Mesendoderm (in vitro differentiated cells): ENCODE measurements around the gene STARD5.

ENCODE experiments used
- DNase-seq: peaks from one replicate; pipeline ENCODE4 v3.0.0; 2013
- H2AK5ac ChIP-seq: 2 replicates; pipeline ENCODE4 v1.6.1; 2013; ENCODE audit warnings: low read length, inconsistent platforms
- H2BK120ac ChIP-seq: 2 replicates; pipeline ENCODE4 v1.6.1; 2013; ENCODE audit warnings: low read depth, mild to moderate bottlenecking, low read length, moderate library complexity, mixed read lengths
- H2BK15ac ChIP-seq: replicated peaks from 2 replicates; pipeline ENCODE4 v1.6.1; 2013; ENCODE audit warnings: low read depth, mild to moderate bottlenecking, moderate library complexity
- H2BK5ac ChIP-seq: 2 replicates; pipeline ENCODE4 v1.6.1; 2013; ENCODE audit warnings: low read length, inconsistent platforms
- H3K18ac ChIP-seq: 2 replicates; pipeline ENCODE4 v1.6.1; 2013; ENCODE audit warnings: mild to moderate bottlenecking, low read length, mixed read lengths
- H3K23ac ChIP-seq: one replicate; pipeline ENCODE4 v1.6.1; 2013; ENCODE audit warnings: low read length
- H3K27ac ChIP-seq: 2 replicates; pipeline ENCODE4 v1.5.1; 2013; ENCODE audit warnings: low read depth, mild to moderate bottlenecking, inconsistent platforms, low read length, moderate library complexity
- H3K27me3 ChIP-seq: 2 replicates; pipeline ENCODE4 v1.6.1; 2013; ENCODE audit warnings: low read length, control low read depth, mild to moderate bottlenecking, inconsistent platforms; ENCODE audit not compliant: insufficient read depth, poor library complexity
- H3K36me3 ChIP-seq: 2 replicates; pipeline ENCODE4 v1.6.1; 2013; ENCODE audit warnings: low read length, inconsistent platforms; ENCODE audit not compliant: control insufficient read depth, insufficient read depth
- H3K4ac ChIP-seq: one replicate; pipeline ENCODE4 v1.6.1; 2013; ENCODE audit warnings: low read depth, mild to moderate bottlenecking, low read length, moderate library complexity
- H3K4me1 ChIP-seq: 2 replicates; pipeline ENCODE4 v1.6.1; 2013; ENCODE audit warnings: low read depth, low read length, inconsistent platforms; ENCODE audit not compliant: control insufficient read depth
- H3K4me2 ChIP-seq: 2 replicates; pipeline ENCODE4 v1.6.1; 2013; ENCODE audit warnings: low read length
- H3K4me3 ChIP-seq: 2 replicates; pipeline ENCODE4 v1.5.1; 2013; ENCODE audit warnings: mild to moderate bottlenecking, low read length
- H3K56ac ChIP-seq: one replicate; pipeline ENCODE4 v1.6.1; 2013; ENCODE audit warnings: low read length
- H3K79me1 ChIP-seq: 2 replicates; pipeline ENCODE4 v1.6.1; 2013; ENCODE audit warnings: low read length, inconsistent platforms
- H3K79me2 ChIP-seq: 2 replicates; pipeline ENCODE4 v1.6.1; 2013; ENCODE audit warnings: mild to moderate bottlenecking, low read length; ENCODE audit not compliant: control insufficient read depth, insufficient read depth
- H3K9ac ChIP-seq: 2 replicates; pipeline ENCODE4 v1.6.1; 2013; ENCODE audit warnings: low read length, inconsistent platforms
- H4K5ac ChIP-seq: one replicate; pipeline ENCODE4 v1.6.1; 2013; ENCODE audit warnings: low read length
- H4K8ac ChIP-seq: one replicate; pipeline ENCODE4 v1.6.1; 2013; ENCODE audit warnings: low read depth, mild to moderate bottlenecking, control low read depth, low read length, moderate library complexity
- WGBS: extraction: QIAGEN DNeasy Blood & Tissue Kit; methylation state at CpG from one replicate; pipeline ENCODE4 v1.1.7; 2013; ENCODE audit warnings: low lambda C conversion rate, missing lambda C conversion rate; ENCODE audit not compliant: insufficient coverage; ENCODE audit errors: extremely low coverage; 5-methylcytosine and 5-hydroxymethylcytosine counted together

STARD5 gene

DNA sequence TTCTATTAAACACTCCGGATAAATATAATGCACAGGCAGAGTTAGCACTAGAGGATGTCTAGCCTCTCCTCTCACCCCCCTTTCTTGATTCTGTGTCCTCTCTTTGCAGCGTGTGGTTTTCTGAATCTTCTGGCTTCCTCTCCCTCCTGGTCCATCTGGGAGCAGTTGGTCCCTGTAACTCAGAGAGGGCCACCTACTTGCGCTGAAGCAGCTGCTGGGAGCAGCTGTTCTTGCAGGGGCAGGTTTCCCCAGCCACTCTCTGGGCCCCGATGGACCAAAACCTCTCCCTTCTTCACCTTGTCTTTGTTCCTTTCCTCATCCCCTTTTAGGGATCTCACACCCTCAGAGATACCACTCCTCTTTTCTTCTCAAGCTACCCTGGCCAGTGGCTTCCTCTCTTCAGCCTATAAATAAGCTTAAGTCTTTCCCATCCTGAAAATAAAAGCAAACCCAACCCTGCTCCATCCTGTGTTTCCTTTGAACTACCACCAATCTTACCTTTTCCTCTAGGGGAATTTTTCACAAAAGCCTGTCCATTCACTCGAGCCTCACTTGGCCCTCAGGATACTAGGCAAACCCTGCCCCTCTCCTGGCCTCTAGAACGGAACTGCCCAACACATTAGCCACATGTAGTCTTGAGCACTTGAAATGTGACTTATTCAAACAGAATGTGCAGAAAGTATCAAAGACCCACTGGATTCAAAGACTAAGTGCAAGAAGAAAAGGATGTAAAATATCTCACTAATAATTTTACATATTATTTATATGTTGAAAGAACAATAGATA, 59.7 kb downstream of the STARD5 start:
- no peaks in the 10 kb centered on the region for H3K79me1 ChIP-seq
- H2BK120ac ChIP-seq: no peak overlapping the region
- H4K5ac ChIP-seq: no peak overlapping the region
- no peak overlapping the region for H3K56ac ChIP-seq
- no CpG with 5 or more reads among the region's 6 CpGs for WGBS
- H3K36me3 ChIP-seq: no peaks in the 10 kb centered on the region
- H3K79me2 ChIP-seq: no peaks in the 10 kb centered on the region
- H4K8ac ChIP-seq: no peak overlapping the region
- no peak overlapping the region for H3K23ac ChIP-seq
- no peak overlapping the region for H3K9ac ChIP-seq
- no peak overlapping the region for H3K4ac ChIP-seq
- no peak overlapping the region for H2AK5ac ChIP-seq
- no peaks in the 10 kb centered on the region for H3K27me3 ChIP-seq
- H3K4me2 ChIP-seq: no peak overlapping the region
- H3K4me1 ChIP-seq: no peaks in the 10 kb centered on the region
- H2BK5ac ChIP-seq: no peak overlapping the region
- H3K27ac ChIP-seq: no peak overlapping the region
- no peak for DNase-seq
- H3K18ac ChIP-seq: no peak overlapping the region
- no peak overlapping the region for H3K4me3 ChIP-seq
- no peak overlapping the region for H2BK15ac ChIP-seq

DNA sequence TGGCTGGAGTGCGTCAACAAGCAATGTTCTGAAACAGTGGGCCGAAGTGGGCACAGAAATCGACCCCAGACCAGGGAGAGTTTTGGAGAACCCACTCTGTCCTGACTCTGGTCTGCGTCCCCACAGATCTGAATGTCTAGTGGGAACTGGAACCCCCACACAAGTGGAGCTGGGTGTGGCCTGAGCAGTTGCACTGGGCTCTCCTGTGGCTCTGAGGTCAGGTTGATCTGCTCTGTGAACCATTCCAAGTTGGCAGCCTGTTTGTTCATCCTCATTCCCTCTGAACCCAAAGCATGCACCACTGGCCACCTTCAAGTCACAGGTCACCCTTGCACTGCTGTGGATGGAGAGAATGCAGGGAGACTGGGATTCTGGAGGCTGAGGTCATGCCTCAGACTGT, 60.5 kb downstream of the STARD5 start:
- no peak overlapping the region for H2BK5ac ChIP-seq
- no peak overlapping the region for H3K4me3 ChIP-seq
- H4K5ac ChIP-seq: no peak overlapping the region
- H2BK120ac ChIP-seq: no peak overlapping the region
- DNase-seq: no peak
- H3K4me2 ChIP-seq: no peak overlapping the region
- H3K23ac ChIP-seq: no peak overlapping the region
- H3K4me1 ChIP-seq: no peaks in the 10 kb centered on the region
- no peak overlapping the region for H3K56ac ChIP-seq
- no peaks in the 10 kb centered on the region for H3K36me3 ChIP-seq
- no peak overlapping the region for H3K27ac ChIP-seq
- H3K27me3 ChIP-seq: no peaks in the 10 kb centered on the region
- H3K4ac ChIP-seq: no peak overlapping the region
- H2AK5ac ChIP-seq: no peak overlapping the region
- H3K79me1 ChIP-seq: no peaks in the 10 kb centered on the region
- WGBS: no CpG with 5 or more reads among the region's 4 CpGs
- H4K8ac ChIP-seq: no peak overlapping the region
- no peak overlapping the region for H3K18ac ChIP-seq
- H2BK15ac ChIP-seq: no peak overlapping the region
- H3K79me2 ChIP-seq: no peaks in the 10 kb centered on the region
- no peak overlapping the region for H3K9ac ChIP-seq

DNA sequence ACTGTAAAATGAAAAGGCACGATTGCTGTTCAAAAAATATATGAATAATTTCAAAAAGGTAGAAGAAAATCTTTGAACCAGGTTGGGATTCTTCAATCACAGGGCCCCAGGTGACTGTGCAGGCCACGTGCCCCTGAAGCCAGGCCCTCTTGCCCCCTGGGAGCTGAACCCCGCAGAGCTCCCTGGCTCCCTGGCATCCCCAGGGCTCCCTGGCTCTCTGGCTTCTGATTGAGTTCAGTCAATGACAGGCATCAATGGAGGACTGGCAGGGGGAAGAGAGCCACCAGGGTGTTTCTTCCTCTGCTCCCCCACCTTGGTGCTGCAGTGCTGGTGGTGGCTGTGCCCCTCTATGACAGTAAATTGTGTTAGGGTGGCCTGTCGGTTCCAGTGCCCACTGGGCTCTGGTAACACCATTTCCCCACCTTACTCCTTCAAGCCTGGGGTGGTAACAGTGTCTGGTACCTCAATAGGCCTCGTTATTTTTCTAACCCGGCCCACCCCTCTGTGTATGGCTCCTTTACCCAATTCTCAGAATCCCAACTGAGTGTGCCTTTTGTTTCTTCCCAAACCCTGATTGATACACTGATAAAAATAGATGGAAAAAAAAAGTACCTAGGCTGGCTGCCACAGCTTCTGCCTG, 62.6 kb downstream of the STARD5 start:
- Histone ChIP-seq H2AK5ac (no peak overlapping the region), H2BK15ac (no peak overlapping the region), H2BK5ac (no peak overlapping the region), H3K27ac (no peak overlapping the region), H4K8ac (no peak overlapping the region), H3K18ac (no peak overlapping the region), H3K23ac (no peak overlapping the region), H4K5ac (no peak overlapping the region), H2BK120ac (no peak overlapping the region), H3K79me2 (no peaks in the 10 kb centered on the region), H3K36me3 (no peaks in the 10 kb centered on the region), H3K4me2 (no peak overlapping the region), H3K4me1 (no peaks in the 10 kb centered on the region), H3K9ac (no peak overlapping the region), H3K4me3 (no peak overlapping the region), H3K79me1 (no peaks in the 10 kb centered on the region), H3K27me3 (no peaks in the 10 kb centered on the region), H3K4ac (no peak overlapping the region), H3K56ac (no peak overlapping the region)
- WGBS: no CpG with 5 or more reads among the region's 6 CpGs
- DNase-seq: no peak

DNA sequence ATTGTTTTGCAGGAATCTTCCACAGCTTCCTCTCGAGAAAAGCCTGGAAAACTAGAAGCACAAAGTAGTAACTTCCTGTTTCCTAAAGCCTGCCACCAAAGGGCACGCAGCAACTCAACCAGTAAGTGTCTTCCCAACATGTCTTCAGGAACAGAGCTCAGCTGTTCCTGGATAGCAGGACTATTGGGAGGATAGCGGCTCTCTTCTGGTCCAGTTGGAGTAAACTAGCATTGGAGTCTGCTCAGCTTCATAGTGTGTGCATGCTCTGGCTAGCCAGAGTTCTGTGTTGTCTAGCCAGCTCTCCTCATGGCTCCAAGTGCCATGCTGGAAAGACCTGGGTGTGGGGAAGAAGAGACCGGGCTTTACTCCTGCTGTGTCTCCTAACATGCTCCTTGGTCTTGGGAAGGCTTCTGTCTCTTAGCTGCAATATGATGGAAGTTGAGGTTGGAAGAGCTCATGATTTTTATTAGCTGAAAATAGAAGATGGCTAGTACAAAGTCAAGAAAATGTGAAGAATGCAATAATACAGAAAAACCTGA, 64.1 kb downstream of the STARD5 start:
- Histone ChIP-seq H2BK15ac (no peak overlapping the region), H4K8ac (no peak overlapping the region), H2BK5ac (no peak overlapping the region), H3K4ac (no peak overlapping the region), H3K4me1 (no peaks in the 10 kb centered on the region), H3K9ac (no peak overlapping the region), H3K18ac (no peak overlapping the region), H3K79me1 (no peaks in the 10 kb centered on the region), H3K27ac (no peak overlapping the region), H3K4me3 (no peak overlapping the region), H3K4me2 (no peak overlapping the region), H3K23ac (no peak overlapping the region), H2BK120ac (no peak overlapping the region), H3K56ac (no peak overlapping the region), H3K79me2 (no peaks in the 10 kb centered on the region), H4K5ac (no peak overlapping the region), H3K27me3 (no peaks in the 10 kb centered on the region), H2AK5ac (no peak overlapping the region), H3K36me3 (no peaks in the 10 kb centered on the region)
- no peak for DNase-seq
- no CpG with 5 or more reads among the region's 4 CpGs for WGBS
